GM23248 (cell line): ENCODE data around the gene PLCB2. TPM values are rescaled to one million over a fixed set of nuclear protein-coding genes. Genes with fewer than 3 reads are reported as not detected.

ENCODE experiments used
- DNase-seq: peaks from one replicate; pipeline ENCODE4 v3.0.0-alpha.2; 2015
- H2AFZ ChIP-seq: fragments of 200-600 bp; sonication (generic); 2 replicates; pipeline ENCODE4 v1.6.1; 2016; ENCODE audit warnings: antibody characterized with exemption
- H3F3A ChIP-seq: fragments of 200-600 bp; sonication (generic); 2 replicates; pipeline ENCODE4 v1.6.1; 2016; ENCODE audit warnings: mild to moderate bottlenecking, antibody characterized with exemption, mixed run types; ENCODE audit not compliant: insufficient read depth
- H3K27ac ChIP-seq: fragments of 200-600 bp; sonication (generic); 2 replicates; pipeline ENCODE4 v1.5.1; 2016; ENCODE audit warnings: mild to moderate bottlenecking
- H3K27me3 ChIP-seq: fragments of 200-600 bp; sonication (generic); replicated peaks from 2 replicates; pipeline ENCODE4 v1.6.1; 2016; ENCODE audit warnings: mild to moderate bottlenecking; ENCODE audit not compliant: insufficient read depth
- H3K36me3 ChIP-seq: fragments of 200-600 bp; sonication (generic); 2 replicates; pipeline ENCODE4 v1.6.1; 2016; ENCODE audit warnings: low read depth, mild to moderate bottlenecking
- H3K4me1 ChIP-seq: fragments of 200-600 bp; sonication (generic); 2 replicates; pipeline ENCODE4 v1.6.1; 2016; ENCODE audit warnings: mild to moderate bottlenecking; ENCODE audit not compliant: insufficient read depth
- H3K4me2 ChIP-seq: fragments of 200-600 bp; sonication (generic); one replicate; pipeline ENCODE4 v1.6.1; 2016; ENCODE audit warnings: mild to moderate bottlenecking; ENCODE audit not compliant: unreplicated experiment
- H3K4me3 ChIP-seq: fragments of 200-600 bp; sonication (generic); 2 replicates; pipeline ENCODE4 v1.5.1; 2016; ENCODE audit warnings: mild to moderate bottlenecking
- H3K79me2 ChIP-seq: fragments of 200-600 bp; sonication (generic); 2 replicates; pipeline ENCODE4 v1.6.1; 2016; ENCODE audit warnings: mild to moderate bottlenecking; ENCODE audit not compliant: insufficient read depth
- H3K9ac ChIP-seq: fragments of 200-600 bp; sonication (generic); 2 replicates; pipeline ENCODE4 v1.6.1; 2016; ENCODE audit warnings: mild to moderate bottlenecking
- H3K9me2 ChIP-seq: fragments of 200-600 bp; sonication (generic); 2 replicates; pipeline ENCODE4 v1.6.1; 2016; ENCODE audit warnings: mixed run types, mild to moderate bottlenecking, moderate library complexity; ENCODE audit not compliant: insufficient read depth
- H3K9me3 ChIP-seq: fragments of 200-600 bp; sonication (generic); one replicate; pipeline ENCODE4 v1.6.1; 2017; ENCODE audit warnings: low read depth
- H4K20me1 ChIP-seq: fragments of 200-600 bp; sonication (generic); 2 replicates; pipeline ENCODE4 v1.6.0; 2016; ENCODE audit not compliant: insufficient read depth
- EZH2 ChIP-seq: fragments of 200-600 bp; sonication (generic); IDR thresholded peaks from 2 replicates; pipeline ENCODE4 v1.6.1; 2018; ENCODE audit warnings: antibody characterized with exemption, mild to moderate bottlenecking; ENCODE audit not compliant: insufficient read depth, poor library complexity, severe bottlenecking
- EZH2phosphoT487 ChIP-seq: fragments of 200-600 bp; sonication (generic); IDR thresholded peaks from 2 replicates; pipeline ENCODE4 v1.6.1; 2018; ENCODE audit warnings: antibody characterized with exemption, moderate library complexity, mild to moderate bottlenecking, low read depth; ENCODE audit not compliant: insufficient read depth
- WGBS, 2 experiments: methylation state at CpG; one replicate each; pipeline ENCODE4 v1.1.6; 2015 to 2017; ENCODE audit warnings: low lambda C conversion rate in 2 of 2, low coverage in 1 of 2; ENCODE audit errors: missing lambda C conversion rate in 2 of 2; 5-methylcytosine and 5-hydroxymethylcytosine counted together
- in situ Hi-C: fragments of 300-500 bp; cut with MboI; formaldehyde crosslinking; loops from 2 replicates; pipeline ENCODE4 v1.15.0; 2020
- polyA plus RNA-seq: library from polyadenylated mRNA; unstranded; fragments of >200 nt; fragmentation: Nextera tagmentation; extraction: Ambion mirVana; gene quantifications from 2 replicates; pipeline ENCODE4 v1.2.1, GENCODE V29; 2016
- total RNA-seq: library from RNA; depleted of rRNA; stranded (reverse); fragments of >200 nt; shearing (Covaris generic); gene quantifications from 2 replicates; pipeline ENCODE4 v1.2.3, GENCODE V29; 2014

The PLCB2 gene
- total and polyA plus RNA-seq, 2 experiments from 2014 or later: 0.54 to 1.1 TPM

GRCh38 chr15:40247406-40247971, 60.2 kb downstream of the PLCB2 start:
- H3K9ac ChIP-seq: no peak overlapping the region
- no peaks in the 10 kb centered on the region for H3K9me2 ChIP-seq
- no peaks in the 10 kb centered on the region for H3K79me2 ChIP-seq
- H3K4me1 ChIP-seq: no peaks in the 10 kb centered on the region
- H3K9me3 ChIP-seq: no peaks in the 10 kb centered on the region
- H3K4me3 ChIP-seq: no peak overlapping the region
- H3K27ac ChIP-seq: no peak overlapping the region
- no peak overlapping the region for H3K4me2 ChIP-seq
- in situ Hi-C loops: no loop called here
- H3K36me3 ChIP-seq: no peaks in the 10 kb centered on the region
- H4K20me1 ChIP-seq: no peaks in the 10 kb centered on the region
- TF ChIP-seq EZH2phosphoT487 (no peak), EZH2 (no peak)
- peaks cover 15% of the 10 kb centered on the region; the same call in 1 of the 2 replicates for H3F3A ChIP-seq
- H2AFZ ChIP-seq: no peak overlapping the region
- DNase-seq: no peak
- 64 to 71% methylated on average over 12 of the region's 12 CpGs for WGBS, 2 experiments
- H3K27me3 ChIP-seq: peaks cover 13% of the 10 kb centered on the region; the same call in 1 of the 2 replicates

- H3K27me3 ChIP-seq: 0 out of 2 replicates have a peak, but pooled peaks cover 6% of the 10 kb centered on the region
- H2AFZ ChIP-seq: no peak overlapping the region
- 63 to 74% methylated on average over 8 of the region's 8 CpGs for WGBS, 2 experiments
- no peaks in the 10 kb centered on the region for H3K36me3 ChIP-seq
- no peaks in the 10 kb centered on the region for H3K79me2 ChIP-seq
- H3K4me3 ChIP-seq: no peak overlapping the region
- H3K27ac ChIP-seq: no peak overlapping the region
- H3F3A ChIP-seq: peaks cover 15% of the 10 kb centered on the region; the same call in 1 of the 2 replicates
- in situ Hi-C loops: no loop called here
- no peaks in the 10 kb centered on the region for H3K9me2 ChIP-seq
- no peak for TF ChIP-seq EZH2
- no peak for TF ChIP-seq EZH2phosphoT487
- no peaks in the 10 kb centered on the region for H4K20me1 ChIP-seq
- H3K9ac ChIP-seq: no peak overlapping the region
- no peak for DNase-seq
- no peaks in the 10 kb centered on the region for H3K9me3 ChIP-seq
- H3K4me1 ChIP-seq: no peaks in the 10 kb centered on the region
- no peak overlapping the region for H3K4me2 ChIP-seq
These were observed 61.0 kb downstream of the PLCB2 start for GRCh38 chr15:40246496-40247280.

GRCh38 chr15:40245666-40246450, 61.9 kb downstream of the PLCB2 start:
- TF ChIP-seq EZH2 (no peak), EZH2phosphoT487 (no peak)
- DNase-seq: no peak

GRCh38 chr15:40244961-40245523, 62.7 kb downstream of the PLCB2 start:
- Histone ChIP-seq H3K9me2 (no peaks in the 10 kb centered on the region), H3K9ac (no peak overlapping the region), H3K4me3 (no peak overlapping the region), H3K79me2 (no peaks in the 10 kb centered on the region), H2AFZ (no peak overlapping the region), H3K9me3 (no peaks in the 10 kb centered on the region), H3F3A (peaks cover 10% of the 10 kb centered on the region; the same call in 1 of the 2 replicates), H3K36me3 (no peaks in the 10 kb centered on the region), H3K27me3 (0 out of 2 replicates have a peak, but pooled peaks cover 6% of the 10 kb centered on the region), H3K27ac (no peak overlapping the region), H3K4me2 (no peak overlapping the region), H3K4me1 (no peaks in the 10 kb centered on the region), H4K20me1 (no peaks in the 10 kb centered on the region)
- DNase-seq: no peak
- WGBS, 2 experiments: 80 to 81% methylated on average over 5 of the region's 5 CpGs
- TF ChIP-seq EZH2phosphoT487 (no peak), EZH2 (no peak)
- in situ Hi-C loops: no loop called here

More at GRCh38 chr15:40245666-40246450, 61.9 kb downstream of the PLCB2 start:
- Histone ChIP-seq H3K27ac (no peak overlapping the region), H3K4me1 (no peaks in the 10 kb centered on the region), H3K79me2 (no peaks in the 10 kb centered on the region), H3K27me3 (0 out of 2 replicates have a peak, but pooled peaks cover 6% of the 10 kb centered on the region), H4K20me1 (no peaks in the 10 kb centered on the region), H3K4me3 (no peak overlapping the region), H3K9me2 (no peaks in the 10 kb centered on the region), H2AFZ (no peak overlapping the region), H3F3A (peaks cover 15% of the 10 kb centered on the region; the same call in 1 of the 2 replicates), H3K9me3 (no peaks in the 10 kb centered on the region), H3K4me2 (no peak overlapping the region), H3K36me3 (no peaks in the 10 kb centered on the region), H3K9ac (no peak overlapping the region)
- 69 to 74% methylated on average over 9 of the region's 9 CpGs for WGBS, 2 experiments
- in situ Hi-C loops: no loop called here
